Measurements from ENCODE around the gene SLC11A1. TPM values are rescaled to one million over a fixed set of nuclear protein-coding genes. Genes with fewer than 3 reads are reported as not detected.
A peak's percentile ranks its signal among the peaks of the same experiment; 100 is the strongest.

SLC11A1 gene
- total RNA-seq, 1 donor, result 0.43 TPM

- peak; percentile 86 for TF ChIP-seq CTCF (IDR thresholded peaks at IDR 0.05; ENCODE audit: insufficient read depth, low read depth, low read length)
- peak; percentile 98 for DNase-seq (ENCODE audit: low read depth)
- H3K4me3 ChIP-seq (ENCODE audit: low read depth, low read length), result peak overlapping the region; percentile 82
These were observed 14.0 kb downstream of the SLC11A1 start for GRCh38 chr2:218395826-218396687.

- no peak for TF ChIP-seq CTCF (IDR thresholded peaks at IDR 0.05; ENCODE audit: insufficient read depth, low read depth, low read length)
- peak; percentile 79 for DNase-seq (ENCODE audit: low read depth)
- peak overlapping the region; percentile 82 for H3K4me3 ChIP-seq (ENCODE audit: low read depth, low read length)
These were observed 14.8 kb downstream of the SLC11A1 start for GRCh38 chr2:218396688-218397462.

GRCh38 chr2:218397463-218397819, 15.4 kb downstream of the SLC11A1 start:
- no peak for TF ChIP-seq CTCF (IDR thresholded peaks at IDR 0.05; ENCODE audit: insufficient read depth, low read depth, low read length)
- H3K4me3 ChIP-seq (ENCODE audit: low read depth, low read length), result peak overlapping the region; percentile 82
- DNase-seq (ENCODE audit: low read depth), result no peak

GRCh38 chr2:218397820-218398436, 15.9 kb downstream of the SLC11A1 start:
- no peak for TF ChIP-seq CTCF (IDR thresholded peaks at IDR 0.05; ENCODE audit: insufficient read depth, low read depth, low read length)
- H3K4me3 ChIP-seq (ENCODE audit: low read depth, low read length), result peak overlapping the region; percentile 82
- peak; percentile 94 for DNase-seq (ENCODE audit: low read depth)

GRCh38 chr2:218398437-218399390, 16.6 kb downstream of the SLC11A1 start:
- H3K4me3 ChIP-seq (ENCODE audit: low read depth, low read length), result peak overlapping the region; percentile 82
- no peak for TF ChIP-seq CTCF (IDR thresholded peaks at IDR 0.05; ENCODE audit: insufficient read depth, low read depth, low read length)
- DNase-seq (ENCODE audit: low read depth), result peak; percentile 87
